Measurements from ENCODE around the gene FOXO3. TPM values are rescaled to one million over a fixed set of nuclear protein-coding genes. Genes with fewer than 3 reads are reported as not detected.

FOXO3 gene
- total RNA-seq, result 42.9 and 64.3 TPM in 2 replicates

DNA sequence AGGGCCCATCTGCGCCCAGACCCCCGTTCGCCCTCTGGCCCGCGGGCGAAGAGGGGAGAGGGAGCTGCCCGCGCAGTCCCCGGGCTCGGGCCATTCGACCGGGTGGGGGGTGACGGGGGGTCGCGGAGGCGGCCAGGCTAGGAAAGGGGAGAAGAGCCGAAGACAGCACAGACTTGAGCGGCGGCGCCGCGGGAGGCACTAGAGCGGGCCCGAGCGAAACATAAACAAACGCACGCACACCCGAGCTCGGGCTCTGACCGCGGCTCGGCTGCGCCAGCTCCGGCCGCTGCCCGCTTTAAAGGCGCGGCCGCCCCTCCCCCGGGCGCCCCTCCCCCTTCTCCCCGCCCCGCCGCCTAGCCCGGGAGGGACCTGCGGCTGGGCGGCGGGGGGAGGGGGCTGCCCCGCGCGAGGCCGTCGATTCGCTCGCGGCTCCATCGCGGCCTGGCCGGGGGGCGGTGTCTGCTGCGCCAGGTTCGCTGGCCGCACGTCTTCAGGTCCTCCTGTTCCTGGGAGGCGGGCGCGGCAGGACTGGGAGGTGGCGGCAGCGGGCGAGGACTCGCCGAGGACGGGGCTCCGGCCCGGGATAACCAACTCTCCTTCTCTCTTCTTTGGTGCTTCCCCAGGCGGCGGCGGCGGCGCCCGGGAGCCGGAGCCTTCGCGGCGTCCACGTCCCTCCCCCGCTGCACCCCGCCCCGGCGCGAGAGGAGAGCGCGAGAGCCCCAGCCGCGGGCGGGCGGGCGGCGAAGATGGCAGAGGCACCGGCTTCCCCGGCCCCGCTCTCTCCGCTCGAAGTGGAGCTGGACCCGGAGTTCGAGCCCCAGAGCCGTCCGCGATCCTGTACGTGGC is at the start of gene FOXO3:
TSS of gene FOXO3 (plus strand) at position 455 of the 846 bp plus-strand sequence. CDS start at position 747, 292 bp downstream.

